ENCODE results near the gene IL1A.

Gene IL1A

DNA sequence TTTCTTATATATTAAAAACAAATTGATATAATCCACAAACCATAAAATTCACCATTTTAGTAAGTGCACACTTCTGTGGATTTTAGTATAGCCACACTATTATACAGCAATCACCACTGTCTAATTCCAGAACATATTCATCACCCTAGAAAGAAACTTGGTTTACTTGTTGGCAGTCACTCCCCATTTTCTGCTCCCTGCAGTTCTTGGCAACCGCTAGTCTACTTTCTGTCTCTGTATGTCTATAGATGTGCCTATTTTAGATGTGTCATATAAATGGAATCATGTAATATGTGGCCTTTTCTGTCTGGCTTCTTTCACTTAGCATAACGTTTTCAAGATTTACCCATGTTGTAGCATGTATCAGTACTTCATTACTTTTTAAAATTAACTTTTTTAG lies 25.6 kb downstream of the IL1A start:
- DNase-seq = no peak

DNA sequence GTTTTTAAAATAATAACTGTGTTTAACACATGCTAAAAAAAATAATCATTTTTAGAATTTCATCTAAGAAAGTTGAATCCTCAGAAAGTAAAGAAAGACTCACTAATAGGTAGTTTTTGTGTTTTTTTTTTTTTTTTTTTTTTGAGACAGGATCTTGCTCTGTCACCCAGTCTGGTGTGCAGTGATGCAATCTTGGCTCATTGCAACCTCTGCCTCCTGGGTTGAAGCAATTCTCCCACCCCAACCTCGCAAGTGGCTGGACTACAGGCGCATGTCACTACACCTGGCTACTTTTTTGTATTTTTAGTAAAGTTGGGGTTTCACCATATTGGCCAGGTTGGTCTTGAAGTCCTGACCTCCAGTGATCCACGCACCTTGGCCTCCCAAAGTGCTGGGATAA lies 27.0 kb downstream of the IL1A start:
- no peak for DNase-seq

DNA sequence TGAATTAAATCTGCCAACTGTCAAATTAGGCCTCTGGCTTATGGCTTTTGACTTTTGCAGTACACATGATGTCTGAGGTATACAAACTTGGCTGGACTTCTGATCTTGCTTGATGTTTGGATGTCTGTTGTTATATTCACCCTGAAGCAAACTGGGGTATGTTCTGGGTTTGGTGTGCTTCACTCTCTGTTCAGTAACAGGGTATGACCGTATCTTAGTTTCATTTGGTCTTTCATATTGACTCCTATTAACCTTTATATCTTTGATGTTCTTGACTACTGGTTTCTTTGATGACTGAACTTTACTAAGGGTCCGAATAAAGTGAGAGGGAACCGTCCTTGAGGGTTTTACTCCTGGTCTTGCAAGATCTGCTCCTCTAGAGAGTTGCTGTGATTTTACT lies 28.1 kb downstream of the IL1A start:
- DNase-seq = no peak

- DNase-seq = no peak
Observed at GRCh38 chr2:112755444-112755843, 28.8 kb downstream of the IL1A start.

DNA sequence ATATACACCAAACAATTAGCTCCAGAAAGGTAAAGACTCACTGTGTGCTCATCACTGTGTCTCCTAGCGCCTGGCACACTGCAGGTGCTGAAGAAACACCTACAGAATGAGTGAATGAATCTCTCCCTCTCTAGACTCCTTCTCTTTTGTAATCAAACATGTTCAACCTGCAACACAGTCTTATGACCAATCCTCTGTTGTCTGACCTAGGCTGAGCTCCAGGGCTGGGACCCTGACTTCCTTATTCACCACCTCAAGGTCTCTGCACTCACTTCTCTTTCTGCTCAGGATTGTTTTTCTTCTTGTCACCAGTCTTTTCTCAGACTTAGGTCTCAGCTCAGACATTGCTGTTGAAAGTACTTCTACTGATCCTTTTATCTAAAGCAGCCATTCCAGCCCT lies 29.7 kb downstream of the IL1A start:
- no peak for DNase-seq

- DNase-seq = no peak
Observed at GRCh38 chr2:112752667-112753066, 31.6 kb downstream of the IL1A start.

GRCh38 chr2:112751451-112752197 lies 32.7 kb downstream of the IL1A start:
- DNase-seq = no peak

- DNase-seq = no peak
Observed at GRCh38 chr2:112750560-112750843, 33.8 kb downstream of the IL1A start.

DNA sequence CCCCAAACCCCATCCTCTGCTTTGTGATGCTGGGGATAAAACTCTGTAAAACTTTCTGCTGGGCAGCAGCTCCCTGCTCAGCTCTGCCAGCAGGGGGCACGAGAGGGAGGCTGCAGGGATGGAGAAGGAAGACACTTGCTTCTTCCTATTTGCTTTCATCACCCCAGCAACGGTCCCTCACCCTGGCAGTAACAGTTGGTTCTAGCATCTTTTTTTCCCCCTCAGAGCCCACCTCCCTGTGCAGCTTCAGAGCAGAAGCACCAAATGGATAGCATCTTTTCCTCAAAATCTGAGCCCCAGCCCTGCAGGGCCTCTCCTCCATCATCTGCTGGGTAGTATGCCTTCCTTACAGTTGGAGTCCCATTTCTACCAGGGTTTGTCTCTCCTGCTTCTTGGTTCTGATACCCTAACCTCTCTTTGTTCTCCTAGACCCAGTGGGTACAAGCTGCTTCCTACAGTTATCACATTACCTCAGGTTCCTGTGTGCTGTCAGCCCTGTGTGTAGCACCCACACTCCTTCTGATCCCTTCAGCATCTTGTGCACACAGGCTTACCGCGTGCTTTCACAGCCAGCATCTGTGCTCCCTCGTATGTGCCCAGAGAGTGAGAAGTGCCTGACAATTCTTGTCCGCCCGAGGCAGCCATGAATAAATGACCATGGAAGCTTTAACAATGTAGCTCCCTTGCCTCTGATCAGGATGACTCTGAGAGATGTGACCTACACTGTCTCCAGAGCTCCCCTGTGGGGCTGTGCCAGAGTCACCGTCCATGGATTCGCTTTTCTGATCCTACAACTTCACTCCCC lies 34.3 kb downstream of the IL1A start:
- DNase-seq = peak; percentile 62

DNA sequence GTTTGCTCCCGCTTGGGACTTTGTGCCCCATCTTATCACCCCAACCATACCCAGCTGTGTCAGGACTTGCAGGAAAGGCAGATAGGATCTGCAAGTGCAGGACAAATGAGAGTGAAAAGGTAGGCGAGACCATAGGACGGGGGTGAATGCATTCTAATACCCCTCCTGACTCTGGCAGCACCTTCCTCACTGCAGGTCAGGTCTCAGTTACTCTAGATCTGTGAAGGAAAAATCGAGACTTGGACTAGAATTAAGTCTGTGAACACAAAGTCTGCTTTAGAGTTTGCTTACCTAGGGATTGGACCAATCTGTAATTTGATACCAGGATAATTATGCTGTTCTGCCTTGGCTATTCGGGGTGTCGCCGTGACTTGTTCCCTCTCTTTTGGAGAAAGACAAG lies 43.8 kb downstream of the IL1A start:
- no peak for DNase-seq

- no peak for DNase-seq
Observed at GRCh38 chr2:112737542-112738232, 46.6 kb downstream of the IL1A start.

- no peak for DNase-seq
Observed at GRCh38 chr2:112733871-112734270, 50.4 kb downstream of the IL1A start.

- no peak for DNase-seq
Observed at GRCh38 chr2:112733456-112733855, 50.8 kb downstream of the IL1A start.

DNA sequence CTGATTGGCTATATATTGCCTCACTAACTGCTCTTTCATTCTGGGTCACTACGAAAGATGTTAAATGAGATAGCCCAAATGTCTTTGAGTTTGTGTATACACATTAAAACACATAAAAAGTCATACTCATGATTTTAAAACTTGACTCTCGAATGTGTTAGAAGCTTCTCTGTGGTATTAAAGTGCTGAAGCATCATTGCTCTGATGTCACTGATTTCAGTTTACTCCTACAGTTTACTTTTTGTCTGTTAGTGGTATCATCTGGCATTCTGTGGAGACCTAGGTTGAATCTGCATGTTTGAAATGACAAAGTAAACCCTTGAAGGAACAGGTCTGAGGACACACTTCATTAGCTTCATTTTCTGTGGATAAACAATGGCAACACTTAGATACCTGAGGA lies 52.8 kb downstream of the IL1A start:
- DNase-seq = no peak

DNA sequence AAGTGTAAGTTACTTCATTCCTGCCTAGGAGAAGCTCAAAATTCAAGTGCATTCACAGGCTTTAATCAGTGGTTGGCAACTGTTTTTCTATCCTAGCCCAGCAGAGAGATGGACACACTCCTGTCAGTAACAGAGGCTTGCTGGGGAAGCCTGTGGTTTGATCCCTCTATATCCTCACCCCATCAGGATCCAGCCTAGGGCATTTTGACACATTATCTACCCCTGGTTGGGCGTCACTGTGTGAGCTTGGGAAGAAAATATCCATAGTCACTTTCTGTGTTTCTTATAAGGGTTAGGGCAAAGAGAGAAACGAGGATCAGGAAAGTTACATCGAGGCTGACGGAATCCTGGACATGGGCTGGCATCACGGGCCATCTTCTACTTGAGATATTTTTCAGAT lies 53.5 kb downstream of the IL1A start:
- DNase-seq = no peak

DNA sequence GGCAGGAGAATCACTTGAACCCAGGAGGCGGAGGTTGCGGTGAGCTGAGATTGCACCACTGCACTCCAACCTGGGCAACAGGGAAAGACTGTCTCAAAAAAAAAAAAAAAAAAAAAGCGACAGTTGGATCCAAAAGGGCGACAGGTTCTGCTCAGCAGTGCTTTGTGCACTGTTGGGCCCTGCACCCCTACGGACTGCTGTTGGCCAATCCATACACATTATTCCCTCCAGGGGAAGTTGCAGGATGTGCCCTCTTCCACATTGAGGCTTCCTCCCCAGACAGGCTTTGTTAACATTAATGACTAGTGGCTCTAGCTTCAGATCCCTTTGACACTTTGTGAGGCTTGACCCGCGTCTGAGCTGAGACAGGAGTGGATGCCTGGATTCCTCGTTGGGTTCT lies 54.1 kb downstream of the IL1A start:
- DNase-seq = no peak

- DNase-seq = peak; percentile 35
Observed at GRCh38 chr2:112728378-112729175, 55.7 kb downstream of the IL1A start.

- DNase-seq = no peak
Observed at GRCh38 chr2:112728029-112728362, 56.3 kb downstream of the IL1A start.

DNA sequence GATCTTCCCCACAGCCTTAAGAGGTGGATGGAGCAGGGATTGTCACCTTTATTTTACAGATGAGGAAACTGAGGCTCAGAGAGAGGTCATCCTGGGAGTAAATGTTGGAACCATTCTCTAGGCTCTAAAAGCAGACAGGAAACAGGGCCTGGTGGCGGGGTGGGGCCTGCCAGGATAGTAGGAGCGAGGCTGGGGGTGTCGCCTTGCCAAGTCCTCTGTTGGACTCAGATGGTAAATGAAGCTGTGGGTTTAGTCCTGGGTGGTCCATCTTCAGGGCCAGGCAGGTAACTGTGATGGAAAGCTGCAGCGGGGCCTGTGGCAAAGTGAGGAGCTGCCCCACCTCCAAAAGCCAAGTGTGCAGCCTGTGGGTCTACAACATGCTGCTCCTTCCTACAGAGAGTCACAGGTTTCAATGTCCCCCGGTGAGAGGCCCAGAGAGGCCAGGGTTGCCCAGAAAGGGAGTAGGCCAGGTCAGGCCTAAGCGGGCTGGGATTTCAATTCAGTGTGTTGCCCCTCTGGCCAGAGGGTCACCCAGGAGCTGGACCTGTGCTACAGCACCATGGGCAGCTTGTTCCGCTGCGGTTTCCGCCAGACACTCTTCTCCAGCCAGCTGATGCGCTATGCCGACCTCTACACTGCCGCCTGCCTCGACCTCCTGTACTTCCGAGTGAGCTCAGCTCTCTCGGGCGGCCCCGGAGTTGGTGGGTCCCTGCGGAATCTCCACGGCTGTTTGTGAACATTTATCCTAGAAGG lies 56.8 kb downstream of the IL1A start:
- DNase-seq = no peak

DNA sequence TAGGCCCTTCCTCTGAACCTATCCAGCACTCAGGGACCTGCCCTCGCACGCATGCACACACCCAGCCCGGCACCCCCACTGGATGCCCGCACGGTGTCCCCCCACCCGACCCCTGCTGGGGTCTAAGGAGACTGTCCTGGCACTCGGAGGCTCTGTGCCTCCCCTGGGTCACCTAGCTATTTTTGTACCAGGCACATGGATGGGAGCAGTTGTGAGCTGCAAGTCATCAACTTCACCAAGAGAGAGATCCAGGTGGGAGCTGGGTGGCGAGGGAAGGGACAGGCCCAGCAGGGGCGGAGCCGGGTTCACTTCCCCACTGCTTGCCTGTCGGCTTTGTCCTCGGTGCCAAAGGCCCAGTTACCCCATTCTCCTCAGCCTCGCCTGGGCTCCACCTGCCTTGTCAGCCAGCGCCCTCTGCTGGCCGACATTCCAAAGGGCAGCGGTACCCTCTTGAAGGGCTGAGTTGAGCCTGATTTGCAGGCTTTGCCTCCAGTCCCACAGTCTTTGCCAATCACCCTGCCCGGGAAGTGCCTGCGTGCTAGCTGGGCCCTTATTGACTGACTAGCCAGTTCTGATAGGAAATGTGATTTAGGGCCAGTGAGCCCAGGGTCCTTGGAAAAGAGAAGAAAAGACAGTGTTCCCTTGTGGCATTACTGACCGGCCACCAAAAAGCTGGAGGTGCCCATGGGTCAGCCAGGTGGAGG lies 57.7 kb downstream of the IL1A start:
- DNase-seq = peak; percentile 89

GRCh38 chr2:112725545-112726457 lies 58.5 kb downstream of the IL1A start:
- DNase-seq = no peak
